Esophagus squamous epithelium (tissue), 4 donors: ENCODE results near the gene SYT12.

Source experiments
- CTCF ChIP-seq, 6 experiments: fragments of 450-650 bp in 4 of 6; fragments of 200-600 bp in 2 of 6; sonication (generic) in 2 of 6; IDR thresholded peaks; one replicate each; pipeline ENCODE4 v1.5.1; 2016 to 2019; ENCODE audit warnings: antibody characterized with exemption in 6 of 6, mild to moderate bottlenecking in 4 of 6, moderate library complexity in 4 of 6
- POLR2A ChIP-seq, 4 donors: fragments of 450-650 bp; IDR thresholded peaks; one replicate each; pipeline ENCODE4 v1.6.1; 2017; ENCODE audit warnings: antibody characterized with exemption in 4 of 4, mild to moderate bottlenecking in 4 of 4, moderate library complexity in 3 of 4

GRCh38 chr11:66987158-66987620 is 35.7 kb upstream of the SYT12 start:
- TF ChIP-seq CTCF (IDR thresholded peaks at IDR 0.05) (no peak), POLR2A (IDR thresholded peaks at IDR 0.05) (no peak)
